Kidney epithelial cell (primary cell): ENCODE measurements around the gene SORBS1. TPM values are rescaled to one million over a fixed set of nuclear protein-coding genes. Genes with fewer than 3 reads are reported as not detected.
A peak's percentile ranks its signal among the peaks of the same experiment; 100 is the strongest.

Experiments
- DNase-seq: peaks from one replicate; pipeline ENCODE4 v3.0.0-alpha.2; 2010; ENCODE audit warnings: low read depth
- H3K27me3 ChIP-seq: 2 replicates; pipeline ENCODE4 v1.6.0; 2011; ENCODE audit warnings: low read length; ENCODE audit not compliant: control insufficient read depth, insufficient read depth
- H3K36me3 ChIP-seq: 2 replicates; pipeline ENCODE4 v1.5.1; 2011; ENCODE audit warnings: low read length; ENCODE audit not compliant: control insufficient read depth, insufficient read depth
- H3K4me3 ChIP-seq: 2 replicates; pipeline ENCODE4 v1.5.1; 2011; ENCODE audit warnings: low read depth, mild to moderate bottlenecking, control low read depth, low read length
- total RNA-seq: library from RNA; depleted of rRNA; stranded (reverse); fragments of >200 nt; gene quantifications from 2 replicates; pipeline ENCODE4 v1.2.3, GENCODE V29; 2015
- TF ChIP-seq, protein P1 (sequence below): IDR thresholded peaks from 2 replicates; pipeline ENCODE4 v1.5.1; 2011; ENCODE audit warnings: mild to moderate bottlenecking, moderate library complexity, low read length, control low read depth, inconsistent platforms; ENCODE audit not compliant: insufficient read depth, poor library complexity, severe bottlenecking

SORBS1 gene
- total RNA-seq, 1 donor from 2014 or later: 4.9 TPM

DNA sequence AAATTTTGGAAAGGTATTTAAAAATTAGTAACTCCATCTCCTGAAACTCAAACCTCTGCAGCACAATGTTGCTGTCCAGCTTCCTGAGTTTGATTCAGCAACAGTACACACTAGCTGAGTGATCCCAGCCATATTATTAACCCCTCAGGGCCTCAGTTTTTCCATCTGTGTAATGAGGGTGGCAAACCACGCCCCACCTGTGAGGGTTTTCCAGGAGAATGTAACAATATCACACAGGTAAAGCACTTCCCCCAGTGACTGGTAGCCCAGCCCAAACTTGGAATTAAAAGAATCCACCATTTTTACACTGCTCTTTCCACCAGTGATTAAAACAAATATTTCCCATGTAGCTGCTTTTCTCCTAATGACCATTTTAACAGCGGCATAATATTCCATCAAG, 122.4 kb downstream of the SORBS1 start:
- no peaks in the 10 kb centered on the region for H3K36me3 ChIP-seq
- no peak for DNase-seq
- TF ChIP-seq, protein P1, sequence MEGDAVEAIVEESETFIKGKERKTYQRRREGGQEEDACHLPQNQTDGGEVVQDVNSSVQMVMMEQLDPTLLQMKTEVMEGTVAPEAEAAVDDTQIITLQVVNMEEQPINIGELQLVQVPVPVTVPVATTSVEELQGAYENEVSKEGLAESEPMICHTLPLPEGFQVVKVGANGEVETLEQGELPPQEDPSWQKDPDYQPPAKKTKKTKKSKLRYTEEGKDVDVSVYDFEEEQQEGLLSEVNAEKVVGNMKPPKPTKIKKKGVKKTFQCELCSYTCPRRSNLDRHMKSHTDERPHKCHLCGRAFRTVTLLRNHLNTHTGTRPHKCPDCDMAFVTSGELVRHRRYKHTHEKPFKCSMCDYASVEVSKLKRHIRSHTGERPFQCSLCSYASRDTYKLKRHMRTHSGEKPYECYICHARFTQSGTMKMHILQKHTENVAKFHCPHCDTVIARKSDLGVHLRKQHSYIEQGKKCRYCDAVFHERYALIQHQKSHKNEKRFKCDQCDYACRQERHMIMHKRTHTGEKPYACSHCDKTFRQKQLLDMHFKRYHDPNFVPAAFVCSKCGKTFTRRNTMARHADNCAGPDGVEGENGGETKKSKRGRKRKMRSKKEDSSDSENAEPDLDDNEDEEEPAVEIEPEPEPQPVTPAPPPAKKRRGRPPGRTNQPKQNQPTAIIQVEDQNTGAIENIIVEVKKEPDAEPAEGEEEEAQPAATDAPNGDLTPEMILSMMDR: no peak
- no peak overlapping the region for H3K4me3 ChIP-seq
- no peaks in the 10 kb centered on the region for H3K27me3 ChIP-seq

- DNase-seq: no peak
- TF ChIP-seq, protein P1: no peak
- H3K36me3 ChIP-seq: no peaks in the 10 kb centered on the region
- no peaks in the 10 kb centered on the region for H3K27me3 ChIP-seq
- no peak overlapping the region for H3K4me3 ChIP-seq
These were observed 123.5 kb downstream of the SORBS1 start for GRCh38 chr10:95437669-95438068.

- TF ChIP-seq, protein P1: no peak
- no peaks in the 10 kb centered on the region for H3K27me3 ChIP-seq
- no peaks in the 10 kb centered on the region for H3K36me3 ChIP-seq
- no peak overlapping the region for H3K4me3 ChIP-seq
- DNase-seq: no peak
These were observed 125.5 kb downstream of the SORBS1 start for GRCh38 chr10:95435548-95436279.

- H3K36me3 ChIP-seq: no peaks in the 10 kb centered on the region
- DNase-seq: no peak
- TF ChIP-seq, protein P1: no peak
- H3K4me3 ChIP-seq: no peak overlapping the region
- no peaks in the 10 kb centered on the region for H3K27me3 ChIP-seq
These were observed 126.6 kb downstream of the SORBS1 start for GRCh38 chr10:95434583-95434982.

GRCh38 chr10:95431900-95432342, 129.2 kb downstream of the SORBS1 start:
- H3K27me3 ChIP-seq: no peaks in the 10 kb centered on the region
- no peaks in the 10 kb centered on the region for H3K36me3 ChIP-seq
- DNase-seq: peak; percentile 35
- TF ChIP-seq, protein P1: no peak
- no peak overlapping the region for H3K4me3 ChIP-seq
